HG02943 (cell line): ENCODE results near the gene SPAG16.
"Not testable (repeated sequence)": the region's sequence is repeated elsewhere in the genome, so short reads cannot be mapped to it uniquely, and the experiment has no call there.

Experiments used
- ATAC-seq: cut with Tn5 transposase; IDR thresholded peaks from one replicate; pipeline ENCODE4 v1.9.1; 2021; ENCODE audit warnings: mild to moderate bottlenecking, low read depth, moderate library complexity; ENCODE audit not compliant: unreplicated experiment

SPAG16 gene

GRCh38 chr2:213266421-213266820 lies 17.8 kb upstream of the SPAG16 start:
- no peak for ATAC-seq

GRCh38 chr2:213271947-213272346 lies 12.3 kb upstream of the SPAG16 start:
- no peak for ATAC-seq

GRCh38 chr2:213274143-213274542 lies 10.1 kb upstream of the SPAG16 start:
- ATAC-seq = no peak

GRCh38 chr2:213275265-213275664 lies 9.0 kb upstream of the SPAG16 start:
- no peak for ATAC-seq

GRCh38 chr2:213277134-213277533 lies 7.1 kb upstream of the SPAG16 start:
- not testable (repeated sequence) for ATAC-seq

GRCh38 chr2:213279116-213279620 lies 5.1 kb upstream of the SPAG16 start:
- no peak for ATAC-seq

GRCh38 chr2:213279971-213280370 lies 4.3 kb upstream of the SPAG16 start:
- no peak for ATAC-seq

- ATAC-seq = no peak
Observed at GRCh38 chr2:213281156-213281555, 3.1 kb upstream of the SPAG16 start.

GRCh38 chr2:213285404-213285803 lies 1.1 kb downstream of the SPAG16 start:
- ATAC-seq = no peak

GRCh38 chr2:213286161-213286560 lies 1.9 kb downstream of the SPAG16 start:
- no peak for ATAC-seq

GRCh38 chr2:213288913-213289700 lies 4.8 kb downstream of the SPAG16 start:
- ATAC-seq = no peak

- no peak for ATAC-seq
Observed at GRCh38 chr2:213290501-213290900, 6.2 kb downstream of the SPAG16 start.

GRCh38 chr2:213296270-213296669 lies 12.0 kb downstream of the SPAG16 start:
- no peak for ATAC-seq

GRCh38 chr2:213306316-213306942 lies 22.2 kb downstream of the SPAG16 start:
- no peak for ATAC-seq

- ATAC-seq = no peak
Observed at GRCh38 chr2:213315168-213315876, 31.1 kb downstream of the SPAG16 start.

- ATAC-seq = no peak
Observed at GRCh38 chr2:213316001-213316735, 31.9 kb downstream of the SPAG16 start.

- ATAC-seq = no peak
Observed at GRCh38 chr2:213317929-213318328, 33.7 kb downstream of the SPAG16 start.

- no peak for ATAC-seq
Observed at GRCh38 chr2:213320604-213321003, 36.3 kb downstream of the SPAG16 start.

- no peak for ATAC-seq
Observed at GRCh38 chr2:213336253-213336770, 52.0 kb downstream of the SPAG16 start.

GRCh38 chr2:213353419-213353818 lies 69.2 kb downstream of the SPAG16 start:
- ATAC-seq = no peak
